NCI-H524 treated with DMSO at 0.1 percent for 48 hours (cell line): Measurements from ENCODE around the gene PAN3.

Experiments
- DNase-seq: peaks from one replicate; lab custom pipeline; 2025; lab: John Stamatoyannopoulos, UW

The PAN3 gene

DNA sequence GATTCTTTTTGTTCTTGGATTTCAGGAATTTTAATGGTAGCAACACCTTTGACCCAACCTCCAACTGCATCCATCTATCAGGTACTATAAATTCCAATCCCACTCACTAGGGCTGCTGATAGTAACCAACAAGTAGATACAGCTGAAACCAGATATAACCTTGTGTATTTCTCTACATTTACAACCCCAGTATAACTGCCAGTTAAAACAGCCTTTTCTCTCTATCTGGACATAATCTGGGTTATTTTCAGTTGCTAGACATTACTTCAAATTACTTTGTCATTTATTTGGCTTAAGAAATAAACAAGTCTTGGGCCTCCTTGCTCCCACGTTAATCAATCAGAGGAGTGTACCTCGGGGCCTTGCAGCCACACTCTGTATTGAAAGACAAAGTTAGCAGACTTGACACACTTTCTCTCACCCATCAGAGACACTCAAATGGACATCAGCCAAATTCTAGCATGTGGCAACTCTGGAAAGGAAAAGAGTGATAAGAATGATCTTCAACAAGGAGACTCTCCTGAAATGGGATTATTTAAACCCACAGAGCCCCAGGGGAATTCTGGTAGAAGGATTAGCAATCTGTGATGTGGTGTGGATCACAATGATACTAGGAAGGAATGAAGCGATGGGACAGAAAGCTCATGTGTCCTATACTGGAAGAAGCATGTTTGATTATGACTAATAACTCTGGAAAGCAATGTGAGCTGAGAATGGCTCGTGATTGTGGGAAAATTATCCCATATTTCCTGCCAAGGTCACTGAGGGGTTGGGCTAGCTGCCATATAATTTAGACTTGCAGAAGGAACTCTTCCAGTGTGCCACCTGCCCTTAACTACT, 199.0 kb downstream of the PAN3 start:
- DNase-seq: no peak

DNA sequence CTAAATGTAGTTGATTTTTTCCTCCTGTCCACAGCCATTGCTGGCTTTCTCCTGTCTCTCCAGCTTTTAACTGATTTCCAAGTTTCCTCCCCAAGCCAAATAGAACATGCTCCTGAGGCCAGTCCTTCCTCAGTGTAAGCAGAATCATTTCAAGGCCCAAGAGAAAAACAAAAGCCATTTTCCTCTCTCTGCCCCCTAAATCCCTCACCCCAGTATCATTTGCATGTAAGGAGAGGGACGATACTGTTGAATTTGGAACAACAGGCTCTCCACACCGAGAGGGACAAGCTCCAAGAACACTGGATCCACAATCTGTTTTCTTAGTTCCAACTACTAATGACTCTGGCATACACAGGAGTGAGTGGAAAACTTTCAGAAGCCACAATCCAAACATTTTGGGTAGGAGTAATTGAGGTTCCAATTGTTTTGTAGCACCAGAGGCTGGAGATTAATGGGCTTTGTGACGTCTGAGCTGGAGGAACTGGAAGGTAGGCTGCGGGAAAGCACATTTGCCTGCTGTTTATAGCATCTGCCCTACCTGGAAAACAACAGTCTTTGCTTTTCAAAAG, 199.7 kb downstream of the PAN3 start:
- DNase-seq: no peak

- DNase-seq: no peak
These were observed 200.4 kb downstream of the PAN3 start for GRCh38 chr13:28338742-28339141.

GRCh38 chr13:28339419-28339818, 201.1 kb downstream of the PAN3 start:
- no peak for DNase-seq

- no peak for DNase-seq
These were observed 202.0 kb downstream of the PAN3 start for GRCh38 chr13:28340272-28340793.

DNA sequence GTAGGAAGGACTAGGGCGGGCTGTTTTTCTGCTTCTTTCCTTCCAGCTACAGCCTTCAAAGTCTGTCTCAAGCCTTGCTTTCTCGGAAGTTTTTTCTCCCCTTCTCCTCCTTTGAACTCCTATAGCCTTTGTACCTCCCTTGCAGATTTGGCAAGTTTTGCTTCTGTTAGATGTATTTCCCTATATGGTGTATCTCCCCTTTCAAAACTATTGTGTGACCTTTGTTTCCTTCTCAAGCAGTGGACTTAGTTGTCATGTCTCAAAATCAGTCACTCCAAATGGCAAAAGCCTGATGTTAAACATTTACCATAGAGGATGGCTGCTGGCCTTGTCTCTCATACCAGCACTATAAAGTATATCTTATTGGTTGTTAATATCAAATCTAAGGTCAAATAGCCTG, 203.9 kb downstream of the PAN3 start:
- no peak for DNase-seq

DNA sequence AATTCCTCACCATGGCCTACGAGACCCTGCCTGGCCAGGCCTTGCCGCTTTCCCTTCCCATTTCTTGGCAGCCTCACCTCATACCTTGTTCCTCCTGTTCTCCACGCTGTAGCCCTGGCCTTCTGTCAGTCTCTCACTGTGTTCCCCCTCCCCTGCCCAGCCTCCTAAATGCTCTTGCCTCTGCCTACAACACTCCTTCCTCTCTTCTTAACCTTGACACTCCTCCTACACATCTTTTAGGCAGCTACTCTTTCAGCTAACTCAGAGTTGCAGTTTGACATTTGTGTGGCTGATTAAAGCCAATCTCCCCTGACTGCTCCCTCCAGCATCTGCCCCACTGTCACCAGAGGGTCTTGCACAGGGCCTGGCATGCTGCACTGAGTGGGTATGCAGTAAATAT, 205.8 kb downstream of the PAN3 start:
- no peak for DNase-seq
